ENCODE measurements around the gene AURKAIP1. TPM values are rescaled to one million over a fixed set of nuclear protein-coding genes. Genes with fewer than 3 reads are reported as not detected.
A peak's percentile ranks its signal among the peaks of the same experiment; 100 is the strongest.

Gene AURKAIP1
- total and polyA plus RNA-seq, 2 of the 13 experiments (the other 11 are each of a cell fraction or from before 2014, with no cell fraction given) = 69.5 to 175 TPM

DNA sequence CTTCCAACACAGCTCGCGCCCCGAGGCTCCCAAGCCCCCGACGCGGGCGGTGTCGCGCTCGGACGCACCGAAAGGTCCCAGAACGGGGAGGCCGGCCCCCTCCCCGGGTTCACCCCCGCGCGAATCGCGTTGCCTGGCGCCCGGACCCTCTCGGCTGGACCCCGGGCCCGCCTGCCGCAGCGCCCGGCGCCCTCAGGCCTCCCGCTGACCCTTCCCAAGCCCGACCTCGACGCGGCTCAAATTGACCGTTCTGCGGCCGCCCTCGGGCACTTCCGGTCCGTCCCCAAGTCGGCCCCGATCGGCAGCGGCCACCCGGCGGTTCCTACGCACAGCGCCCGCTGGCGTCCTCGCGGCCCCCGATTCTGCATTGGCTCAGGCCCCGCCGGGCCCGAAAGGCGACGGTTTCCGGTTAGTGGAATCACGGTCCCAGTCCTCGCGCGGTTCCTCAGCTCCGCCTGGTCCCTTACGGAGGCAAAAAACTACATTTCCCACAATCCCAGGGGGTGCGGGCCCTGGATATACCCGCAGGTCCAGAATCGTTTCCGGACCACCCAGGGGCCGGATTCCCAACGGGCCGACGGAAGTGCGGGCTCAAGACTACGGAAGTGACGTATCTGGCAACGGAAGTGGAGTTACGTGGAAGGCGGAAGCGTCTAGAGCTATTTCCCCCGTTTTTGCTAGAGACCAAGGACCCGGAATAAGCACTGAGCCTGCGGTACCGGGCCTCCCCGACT, at the start of gene AURKAIP1 (continued):
- TF ChIP-seq, protein P1, sequence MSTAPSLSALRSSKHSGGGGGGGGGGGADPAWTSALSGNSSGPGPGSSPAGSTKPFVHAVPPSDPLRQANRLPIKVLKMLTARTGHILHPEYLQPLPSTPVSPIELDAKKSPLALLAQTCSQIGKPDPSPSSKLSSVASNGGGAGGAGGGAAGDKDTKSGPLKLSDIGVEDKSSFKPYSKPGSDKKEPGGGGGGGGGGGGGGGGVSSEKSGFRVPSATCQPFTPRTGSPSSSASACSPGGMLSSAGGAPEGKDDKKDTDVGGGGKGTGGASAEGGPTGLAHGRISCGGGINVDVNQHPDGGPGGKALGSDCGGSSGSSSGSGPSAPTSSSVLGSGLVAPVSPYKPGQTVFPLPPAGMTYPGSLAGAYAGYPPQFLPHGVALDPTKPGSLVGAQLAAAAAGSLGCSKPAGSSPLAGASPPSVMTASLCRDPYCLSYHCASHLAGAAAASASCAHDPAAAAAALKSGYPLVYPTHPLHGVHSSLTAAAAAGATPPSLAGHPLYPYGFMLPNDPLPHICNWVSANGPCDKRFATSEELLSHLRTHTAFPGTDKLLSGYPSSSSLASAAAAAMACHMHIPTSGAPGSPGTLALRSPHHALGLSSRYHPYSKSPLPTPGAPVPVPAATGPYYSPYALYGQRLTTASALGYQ (CRISPR knock-in tag; IDR thresholded peaks at IDR 0.05) = peak; percentile 79
- TF ChIP-seq, protein P2, sequence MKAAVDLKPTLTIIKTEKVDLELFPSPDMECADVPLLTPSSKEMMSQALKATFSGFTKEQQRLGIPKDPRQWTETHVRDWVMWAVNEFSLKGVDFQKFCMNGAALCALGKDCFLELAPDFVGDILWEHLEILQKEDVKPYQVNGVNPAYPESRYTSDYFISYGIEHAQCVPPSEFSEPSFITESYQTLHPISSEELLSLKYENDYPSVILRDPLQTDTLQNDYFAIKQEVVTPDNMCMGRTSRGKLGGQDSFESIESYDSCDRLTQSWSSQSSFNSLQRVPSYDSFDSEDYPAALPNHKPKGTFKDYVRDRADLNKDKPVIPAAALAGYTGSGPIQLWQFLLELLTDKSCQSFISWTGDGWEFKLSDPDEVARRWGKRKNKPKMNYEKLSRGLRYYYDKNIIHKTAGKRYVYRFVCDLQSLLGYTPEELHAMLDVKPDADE (CRISPR knock-in tag; IDR thresholded peaks at IDR 0.05) = no peak
- peak; percentile 82 for TF ChIP-seq ZBTB33 (CRISPR knock-in tag; IDR thresholded peaks at IDR 0.05)
- TF ChIP-seq, protein P3, sequence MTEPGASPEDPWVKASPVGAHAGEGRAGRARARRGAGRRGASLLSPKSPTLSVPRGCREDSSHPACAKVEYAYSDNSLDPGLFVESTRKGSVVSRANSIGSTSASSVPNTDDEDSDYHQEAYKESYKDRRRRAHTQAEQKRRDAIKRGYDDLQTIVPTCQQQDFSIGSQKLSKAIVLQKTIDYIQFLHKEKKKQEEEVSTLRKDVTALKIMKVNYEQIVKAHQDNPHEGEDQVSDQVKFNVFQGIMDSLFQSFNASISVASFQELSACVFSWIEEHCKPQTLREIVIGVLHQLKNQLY (CRISPR knock-in tag; IDR thresholded peaks at IDR 0.05) = peak; percentile 72; the same call in 1 of the 2 replicates
- TF ChIP-seq ZNF510 (CRISPR knock-in tag; IDR thresholded peaks at IDR 0.05; ENCODE audit: low read depth) = peak; percentile 91
- peak; percentile 91; the same call in 1 of the 2 replicates for TF ChIP-seq SMAD1 (CRISPR knock-in tag; IDR thresholded peaks at IDR 0.05; ENCODE audit: borderline replicate concordance, low read depth)
- TF ChIP-seq, protein P4, sequence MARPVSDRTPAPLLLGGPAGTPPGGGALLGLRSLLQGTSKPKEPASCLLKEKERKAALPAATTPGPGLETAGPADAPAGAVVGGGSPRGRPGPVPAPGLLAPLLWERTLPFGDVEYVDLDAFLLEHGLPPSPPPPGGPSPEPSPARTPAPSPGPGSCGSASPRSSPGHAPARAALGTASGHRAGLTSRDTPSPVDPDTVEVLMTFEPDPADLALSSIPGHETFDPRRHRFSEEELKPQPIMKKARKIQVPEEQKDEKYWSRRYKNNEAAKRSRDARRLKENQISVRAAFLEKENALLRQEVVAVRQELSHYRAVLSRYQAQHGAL (CRISPR knock-in tag; IDR thresholded peaks at IDR 0.05; ENCODE audit: not compliant biosample characterization) = peak; percentile 20
- TF ChIP-seq, protein P5, sequence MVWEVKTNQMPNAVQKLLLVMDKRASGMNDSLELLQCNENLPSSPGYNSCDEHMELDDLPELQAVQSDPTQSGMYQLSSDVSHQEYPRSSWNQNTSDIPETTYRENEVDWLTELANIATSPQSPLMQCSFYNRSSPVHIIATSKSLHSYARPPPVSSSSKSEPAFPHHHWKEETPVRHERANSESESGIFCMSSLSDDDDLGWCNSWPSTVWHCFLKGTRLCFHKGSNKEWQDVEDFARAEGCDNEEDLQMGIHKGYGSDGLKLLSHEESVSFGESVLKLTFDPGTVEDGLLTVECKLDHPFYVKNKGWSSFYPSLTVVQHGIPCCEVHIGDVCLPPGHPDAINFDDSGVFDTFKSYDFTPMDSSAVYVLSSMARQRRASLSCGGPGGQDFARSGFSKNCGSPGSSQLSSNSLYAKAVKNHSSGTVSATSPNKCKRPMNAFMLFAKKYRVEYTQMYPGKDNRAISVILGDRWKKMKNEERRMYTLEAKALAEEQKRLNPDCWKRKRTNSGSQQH (CRISPR knock-in tag; IDR thresholded peaks at IDR 0.05; ENCODE audit: low read depth) = peak; percentile 98
- TF ChIP-seq KLF13 (CRISPR knock-in tag; IDR thresholded peaks at IDR 0.05) = peak; percentile 64; the same call in 1 of the 2 replicates
- peak; percentile 87; the same call in 1 of the 2 replicates for TF ChIP-seq ZNF333 (CRISPR knock-in tag; IDR thresholded peaks at IDR 0.05; ENCODE audit: borderline replicate concordance)
- peak; percentile 83; the same call in 1 of the 2 replicates for TF ChIP-seq NFKBIZ (CRISPR knock-in tag; IDR thresholded peaks at IDR 0.05)
- TF ChIP-seq, protein P6, sequence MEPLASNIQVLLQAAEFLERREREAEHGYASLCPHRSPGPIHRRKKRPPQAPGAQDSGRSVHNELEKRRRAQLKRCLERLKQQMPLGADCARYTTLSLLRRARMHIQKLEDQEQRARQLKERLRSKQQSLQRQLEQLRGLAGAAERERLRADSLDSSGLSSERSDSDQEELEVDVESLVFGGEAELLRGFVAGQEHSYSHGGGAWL (CRISPR knock-in tag; IDR thresholded peaks at IDR 0.05) = peak; percentile 57; the same call in 1 of the 2 replicates
- TF ChIP-seq NFYC (CRISPR knock-in tag; IDR thresholded peaks at IDR 0.05) = peak; percentile 67
- TF ChIP-seq, protein P7, sequence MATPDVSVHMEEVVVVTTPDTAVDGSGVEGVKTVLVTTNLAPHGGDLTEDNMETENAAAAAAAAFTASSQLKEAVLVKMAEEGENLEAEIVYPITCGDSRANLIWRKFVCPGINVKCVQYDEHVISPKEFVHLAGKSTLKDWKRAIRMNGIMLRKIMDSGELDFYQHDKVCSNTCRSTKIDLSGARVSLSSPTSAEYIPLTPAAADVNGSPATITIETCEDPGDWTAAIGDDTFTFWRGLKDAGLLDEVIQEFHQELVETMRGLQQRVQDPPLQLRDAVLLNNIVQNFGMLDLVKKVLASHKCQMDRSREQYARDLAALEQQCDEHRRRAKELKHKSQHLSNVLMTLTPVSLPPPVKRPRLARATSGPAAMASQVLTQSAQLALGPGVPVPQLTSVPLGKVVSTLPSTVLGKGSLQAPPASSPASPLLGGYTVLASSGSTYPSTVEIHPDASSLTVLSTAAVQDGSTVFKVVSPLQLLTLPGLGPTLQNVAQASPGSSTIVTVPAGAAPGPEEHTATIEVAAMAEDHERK (CRISPR knock-in tag; IDR thresholded peaks at IDR 0.05; ENCODE audit: low read depth) = no peak; the same call in 1 of the 2 replicates
